ENCODE measurements around the gene PTPRN2.

The PTPRN2 gene

GRCh38 chr7:158244873-158245723 is 342.5 kb downstream of the PTPRN2 start:
- TF ChIP-seq CTCF (IDR thresholded peaks at IDR 0.05; ENCODE audit: low read depth, low read length), result no peak
- no peak overlapping the region for H3K4me3 ChIP-seq (ENCODE audit: low read depth, low read length)

- no peak for TF ChIP-seq CTCF (IDR thresholded peaks at IDR 0.05; ENCODE audit: low read depth, low read length)
- no peak overlapping the region for H3K4me3 ChIP-seq (ENCODE audit: low read depth, low read length)
These were observed 343.2 kb downstream of the PTPRN2 start for GRCh38 chr7:158244430-158244829.

- TF ChIP-seq CTCF (IDR thresholded peaks at IDR 0.05; ENCODE audit: low read depth, low read length), result no peak
- no peak overlapping the region for H3K4me3 ChIP-seq (ENCODE audit: low read depth, low read length)
These were observed 345.7 kb downstream of the PTPRN2 start for GRCh38 chr7:158241919-158242318.

- no peak for TF ChIP-seq CTCF (IDR thresholded peaks at IDR 0.05; ENCODE audit: low read depth, low read length)
- H3K4me3 ChIP-seq (ENCODE audit: low read depth, low read length), result no peak overlapping the region
These were observed 346.8 kb downstream of the PTPRN2 start for GRCh38 chr7:158240801-158241200.

- TF ChIP-seq CTCF (IDR thresholded peaks at IDR 0.05; ENCODE audit: low read depth, low read length), result no peak
- no peak overlapping the region for H3K4me3 ChIP-seq (ENCODE audit: low read depth, low read length)
These were observed 348.2 kb downstream of the PTPRN2 start for GRCh38 chr7:158239290-158239981.

- H3K4me3 ChIP-seq (ENCODE audit: low read depth, low read length), result no peak overlapping the region
- no peak for TF ChIP-seq CTCF (IDR thresholded peaks at IDR 0.05; ENCODE audit: low read depth, low read length)
These were observed 348.9 kb downstream of the PTPRN2 start for GRCh38 chr7:158238616-158239289.

Measured in WI38 (cell line).